ENCODE measurements around the gene SCRN1.
"Not testable (repeated sequence)": the region's sequence is repeated elsewhere in the genome, so short reads cannot be mapped to it uniquely, and the experiment has no call there.

Gene SCRN1

DNA sequence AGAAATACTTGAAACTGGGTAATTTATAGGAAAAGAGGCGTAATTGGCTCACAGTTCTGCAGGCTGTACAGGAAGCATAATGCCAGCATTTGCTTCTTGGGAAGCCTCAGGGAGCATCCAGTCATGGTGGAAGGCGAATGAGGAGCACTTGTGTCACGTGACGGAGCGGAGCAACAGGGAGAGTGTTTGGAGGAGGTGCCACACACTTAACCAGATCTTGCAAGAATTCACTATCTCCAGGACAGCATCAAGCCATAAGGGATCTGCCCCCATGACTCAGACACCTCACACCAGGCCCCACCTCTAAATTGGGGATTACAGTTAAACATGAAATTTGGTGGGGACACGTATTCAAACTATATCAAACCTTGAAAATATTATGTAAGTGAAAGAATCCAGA, 94.0 kb downstream of the SCRN1 start:
- 0 out of 20 replicates have a peak, but pooled peaks cover 0 to under 1% (median 0%) of the 10 kb centered on the region in 10 experiments for H3K4me1 ChIP-seq
- no peak overlapping the region for H3K27ac ChIP-seq
- no peaks in the 10 kb centered on the region for H3K27me3 ChIP-seq
- peaks cover 0 to 18% (median 8%) of the 10 kb centered on the region in 11 experiments; a peak in 10 of 22 replicates for H3K9me3 ChIP-seq (replicated peaks in 1 of 11)
- no peaks in the 10 kb centered on the region for H3K36me3 ChIP-seq
- H4K20me1 ChIP-seq = no peaks in the 10 kb centered on the region; a peak in 1 of 22 replicates
- H3K4me2 ChIP-seq = no peak overlapping the region
- no peak overlapping the region for H3K4me3 ChIP-seq
- H3K9ac ChIP-seq = no peak overlapping the region
- no peak for TF ChIP-seq Cebpa-rat (IDR thresholded peaks at IDR 0.05)

GRCh38 chr7:29894256-29894655, 95.3 kb downstream of the SCRN1 start:
- H3K4me3 ChIP-seq = no peak overlapping the region
- H3K27me3 ChIP-seq = no peaks in the 10 kb centered on the region
- H3K9me3 ChIP-seq (replicated peaks in 1 of 11) = peaks cover 0 to 18% (median 8%) of the 10 kb centered on the region in 11 experiments; a peak in 10 of 22 replicates
- no peaks in the 10 kb centered on the region; a peak in 1 of 22 replicates for H4K20me1 ChIP-seq
- no peaks in the 10 kb centered on the region for H3K36me3 ChIP-seq
- H3K27ac ChIP-seq = no peak overlapping the region
- H3K4me2 ChIP-seq = no peak overlapping the region
- H3K9ac ChIP-seq = no peak overlapping the region
- TF ChIP-seq Cebpa-rat (IDR thresholded peaks at IDR 0.05) = no peak
- H3K4me1 ChIP-seq = no peaks in the 10 kb centered on the region

DNA sequence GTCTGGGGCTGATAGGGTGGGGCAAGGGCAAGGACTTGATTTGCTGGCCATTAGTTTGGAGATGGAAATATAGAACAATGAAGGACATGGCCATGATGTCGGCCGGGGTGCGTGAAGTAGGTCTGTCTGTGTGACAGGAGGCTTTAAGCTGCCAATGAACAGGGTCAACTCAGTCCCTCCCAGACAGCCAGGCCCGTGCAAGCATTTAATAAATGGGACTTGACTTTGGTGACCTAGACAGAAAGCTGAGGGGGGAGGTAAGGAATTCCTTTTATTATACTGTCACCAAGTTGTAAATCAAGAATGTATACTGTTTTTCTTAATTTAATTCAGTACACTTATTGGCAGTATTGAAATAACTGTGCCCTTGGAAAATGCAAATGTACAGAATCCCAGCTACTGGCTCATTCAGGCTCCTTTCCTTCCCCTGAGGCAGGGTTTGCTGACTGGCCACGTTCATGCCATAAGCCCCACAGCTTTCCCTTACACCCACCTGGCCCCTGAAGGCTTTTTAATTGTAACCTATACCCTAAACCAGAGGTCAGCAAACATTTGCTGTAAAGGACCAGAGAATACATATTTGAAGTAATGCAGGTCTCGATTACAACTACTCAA, 96.1 kb downstream of the SCRN1 start:
- H3K4me3 ChIP-seq = no peak overlapping the region
- no peaks in the 10 kb centered on the region for H3K36me3 ChIP-seq
- H3K4me1 ChIP-seq = no peaks in the 10 kb centered on the region
- no peak for TF ChIP-seq Cebpa-rat (IDR thresholded peaks at IDR 0.05)
- no peaks in the 10 kb centered on the region for H3K27me3 ChIP-seq
- no peak overlapping the region for H3K4me2 ChIP-seq
- H3K27ac ChIP-seq = no peak overlapping the region
- peaks cover 0 to 18% (median 8%) of the 10 kb centered on the region in 11 experiments; a peak in 10 of 22 replicates for H3K9me3 ChIP-seq (replicated peaks in 1 of 11)
- no peak overlapping the region for H3K9ac ChIP-seq
- H4K20me1 ChIP-seq = no peaks in the 10 kb centered on the region; a peak in 1 of 22 replicates

DNA sequence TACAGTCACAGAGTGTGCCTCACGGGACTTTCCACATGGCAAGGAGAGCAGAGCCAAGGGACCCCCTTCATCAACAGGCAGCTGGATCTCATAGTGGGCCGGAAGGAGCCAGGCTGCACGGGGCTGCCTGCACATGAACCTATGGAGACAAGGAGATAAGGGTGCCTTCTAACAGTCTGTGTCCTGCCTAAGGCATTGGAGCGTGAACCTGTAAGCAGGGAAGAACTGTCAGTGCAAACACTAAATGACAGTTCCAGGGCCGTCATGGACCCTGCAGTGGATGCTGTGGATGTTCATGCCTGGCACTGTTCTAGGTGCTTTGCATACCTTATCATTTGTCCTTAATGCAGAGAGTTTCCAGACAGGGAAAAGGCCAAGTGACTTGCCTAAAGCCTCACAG, 97.4 kb downstream of the SCRN1 start:
- Histone ChIP-seq H3K4me3 (no peak overlapping the region), H3K9ac (no peak overlapping the region), H3K27ac (no peak overlapping the region), H3K9me3 (replicated peaks in 1 of 11) (peaks cover 0 to 7% (median 6%) of the 10 kb centered on the region in 11 experiments; a peak in 8 of 22 replicates), H3K4me2 (no peak overlapping the region), H3K36me3 (no peaks in the 10 kb centered on the region), H3K27me3 (no peaks in the 10 kb centered on the region), H3K4me1 (no peaks in the 10 kb centered on the region), H4K20me1 (no peaks in the 10 kb centered on the region; a peak in 1 of 22 replicates)
- TF ChIP-seq Cebpa-rat (IDR thresholded peaks at IDR 0.05) = no peak

GRCh38 chr7:29891766-29892165, 97.8 kb downstream of the SCRN1 start:
- TF ChIP-seq Cebpa-rat (IDR thresholded peaks at IDR 0.05) = no peak
- Histone ChIP-seq H3K27me3 (no peaks in the 10 kb centered on the region), H3K4me2 (no peak overlapping the region), H3K4me3 (no peak overlapping the region), H3K9ac (no peak overlapping the region), H3K27ac (no peak overlapping the region), H3K9me3 (replicated peaks in 1 of 11) (peaks cover 0 to 2% (median 1%) of the 10 kb centered on the region in 11 experiments; a peak in 8 of 22 replicates), H3K4me1 (no peaks in the 10 kb centered on the region), H4K20me1 (no peaks in the 10 kb centered on the region; a peak in 1 of 22 replicates), H3K36me3 (no peaks in the 10 kb centered on the region)

- not testable (repeated sequence) for H3K36me3 ChIP-seq; H3K4me3 ChIP-seq; H3K9me3 ChIP-seq (replicated peaks in 1 of 11); H3K27me3 ChIP-seq; H3K4me2 ChIP-seq; H3K4me1 ChIP-seq; H3K27ac ChIP-seq; H3K9ac ChIP-seq; H4K20me1 ChIP-seq
Measured at GRCh38 chr7:29890786-29891185, 98.8 kb downstream of the SCRN1 start.

GRCh38 chr7:29890251-29890650, 99.3 kb downstream of the SCRN1 start:
- H3K4me2 ChIP-seq = no peak overlapping the region
- H3K36me3 ChIP-seq = no peaks in the 10 kb centered on the region
- H3K4me1 ChIP-seq = no peaks in the 10 kb centered on the region
- H4K20me1 ChIP-seq = no peaks in the 10 kb centered on the region; a peak in 1 of 22 replicates
- H3K4me3 ChIP-seq = no peak overlapping the region
- TF ChIP-seq Cebpa-rat (IDR thresholded peaks at IDR 0.05) = no peak
- no peaks in the 10 kb centered on the region for H3K9me3 ChIP-seq (replicated peaks in 1 of 11)
- no peak overlapping the region for H3K9ac ChIP-seq
- H3K27ac ChIP-seq = no peak overlapping the region
- peaks cover 0 to 4% (median under 1%) of the 10 kb centered on the region in 11 experiments; a peak in 6 of 22 replicates for H3K27me3 ChIP-seq

DNA sequence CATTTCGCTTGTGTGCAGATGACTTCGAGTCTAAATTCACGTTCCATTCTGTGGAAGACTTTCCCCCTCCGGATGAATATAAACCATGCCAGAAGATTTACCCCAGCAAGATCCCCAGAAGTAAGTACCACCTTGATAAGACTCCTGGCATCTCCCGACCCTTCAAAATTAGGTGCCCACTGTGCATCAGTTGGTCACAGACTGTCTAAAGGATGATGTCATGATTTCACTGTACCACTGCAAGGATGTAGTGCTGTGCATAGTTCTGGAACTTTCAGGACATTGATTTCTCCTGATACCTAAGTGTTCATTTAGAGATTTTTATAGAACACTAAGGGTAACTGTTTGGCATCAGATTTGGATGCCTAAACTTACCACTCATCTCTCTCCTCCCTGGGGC, 100.3 kb downstream of the SCRN1 start:
- H3K4me2 ChIP-seq = no peak overlapping the region
- no peak overlapping the region for H3K4me3 ChIP-seq
- H3K9me3 ChIP-seq (replicated peaks in 1 of 11) = no peaks in the 10 kb centered on the region
- no peaks in the 10 kb centered on the region; a peak in 1 of 22 replicates for H4K20me1 ChIP-seq
- H3K27ac ChIP-seq = no peak overlapping the region
- no peak overlapping the region for H3K9ac ChIP-seq
- no peaks in the 10 kb centered on the region for H3K4me1 ChIP-seq
- no peak for TF ChIP-seq Cebpa-rat (IDR thresholded peaks at IDR 0.05)
- H3K36me3 ChIP-seq = no peaks in the 10 kb centered on the region
- peaks cover 7 to 14% (median 10%) of the 10 kb centered on the region in 11 experiments; a peak in 21 of 22 replicates for H3K27me3 ChIP-seq

GRCh38 chr7:29888006-29888405, 101.6 kb downstream of the SCRN1 start:
- no peak for TF ChIP-seq Cebpa-rat (IDR thresholded peaks at IDR 0.05)
- peaks cover 13 to 23% (median 18%) of the 10 kb centered on the region in 11 experiments; a peak in 21 of 22 replicates for H3K27me3 ChIP-seq
- H3K9me3 ChIP-seq (replicated peaks in 1 of 11) = no peaks in the 10 kb centered on the region
- no peaks in the 10 kb centered on the region; a peak in 1 of 22 replicates for H4K20me1 ChIP-seq
- no peaks in the 10 kb centered on the region for H3K36me3 ChIP-seq
- no peak overlapping the region for H3K27ac ChIP-seq
- no peak overlapping the region for H3K4me3 ChIP-seq
- H3K9ac ChIP-seq = no peak overlapping the region
- H3K4me2 ChIP-seq = no peak overlapping the region
- no peaks in the 10 kb centered on the region for H3K4me1 ChIP-seq

- no peak overlapping the region for H3K27ac ChIP-seq
- H3K4me2 ChIP-seq = no peak overlapping the region
- H3K4me1 ChIP-seq = no peaks in the 10 kb centered on the region
- H3K4me3 ChIP-seq = no peak overlapping the region
- H3K27me3 ChIP-seq = peaks cover 13 to 27% (median 21%) of the 10 kb centered on the region in 11 experiments; a peak in 21 of 22 replicates
- no peak for TF ChIP-seq Cebpa-rat (IDR thresholded peaks at IDR 0.05)
- no peaks in the 10 kb centered on the region for H3K36me3 ChIP-seq
- H3K9me3 ChIP-seq (replicated peaks in 1 of 11) = no peaks in the 10 kb centered on the region
- no peak overlapping the region for H3K9ac ChIP-seq
- H4K20me1 ChIP-seq = no peaks in the 10 kb centered on the region; a peak in 1 of 22 replicates
Measured at GRCh38 chr7:29886827-29887226, 102.8 kb downstream of the SCRN1 start.
